Cardiac ventricle fibroblast (primary cell): Measurements from ENCODE around the gene WFS1. TPM values are rescaled to one million over a fixed set of nuclear protein-coding genes. Genes with fewer than 3 reads are reported as not detected.

ENCODE experiments used
- total RNA-seq: library from RNA; depleted of rRNA; stranded (reverse); fragments of >200 nt; gene quantifications from 2 replicates; pipeline ENCODE4 v1.2.3, GENCODE V29; 2015

WFS1 gene
- total RNA-seq, result 44.5 and 48.5 TPM in 2 replicates

GRCh38 chr4:6269616-6270511 lies at the start of gene WFS1:
Gene WFS1 (plus strand): TSS chr4:6269850. CDS start chr4:6277456, 7,606 bp downstream.

Other genes with a start within 250 kb of the WFS1 start
- gene JAKMIP1, start 69.3 kb upstream of the WFS1 start, total RNA-seq, result not detected in 2 replicates
- gene PPP2R2C, start 202.8 kb downstream of the WFS1 start, total RNA-seq, result not detected in 2 replicates